ENCODE results near the gene CTSE. TPM values are rescaled to one million over a fixed set of nuclear protein-coding genes. Genes with fewer than 3 reads are reported as not detected.

Gene CTSE
- total RNA-seq, 2 donors from 2014 or later, result not detected

GRCh38 chr1:205970486-205970885, 53.2 kb downstream of the CTSE start:
- Histone ChIP-seq H3K9me3 (no peaks in the 10 kb centered on the region), H3K4me1 (replicated peaks) (no peaks in the 10 kb centered on the region), H3K36me3 (no peaks in the 10 kb centered on the region), H3K27ac (no peak overlapping the region), H3K4me3 (no peak overlapping the region), H3K27me3 (replicated peaks; ENCODE audit: insufficient read depth) (no peaks in the 10 kb centered on the region)
- WGBS, result 13% methylated on average over 1 of the region's 1 CpG
- intact Hi-C loops (cut with DNase I), result no loop called here
- TF ChIP-seq CTCF (IDR thresholded peaks at IDR 0.05), result no peak
- TF ChIP-seq POLR2A (IDR thresholded peaks at IDR 0.05), result no peak
- no peak for DNase-seq (ENCODE audit: low spot score)

GRCh38 chr1:205969229-205969628, 54.5 kb downstream of the CTSE start:
- H3K36me3 ChIP-seq, result no peaks in the 10 kb centered on the region
- no peaks in the 10 kb centered on the region for H3K4me1 ChIP-seq (replicated peaks)
- no peak for TF ChIP-seq POLR2AphosphoS5 (IDR thresholded peaks at IDR 0.05)
- TF ChIP-seq CTCF (IDR thresholded peaks at IDR 0.05), result no peak
- TF ChIP-seq POLR2A (IDR thresholded peaks at IDR 0.05), result no peak
- WGBS, result 85% methylated on average over 8 of the region's 8 CpGs
- H3K4me3 ChIP-seq, result no peak overlapping the region
- no peaks in the 10 kb centered on the region for H3K9me3 ChIP-seq
- H3K27me3 ChIP-seq (replicated peaks; ENCODE audit: insufficient read depth), result no peaks in the 10 kb centered on the region
- no peak for DNase-seq (ENCODE audit: low spot score)
- intact Hi-C loops (cut with DNase I), result no loop called here
- H3K27ac ChIP-seq, result no peak overlapping the region

- 77% methylated on average over 10 of the region's 10 CpGs for WGBS
- no peak overlapping the region for H3K4me3 ChIP-seq
- H3K4me1 ChIP-seq (replicated peaks), result no peaks in the 10 kb centered on the region
- intact Hi-C loops (cut with DNase I), result no loop called here
- H3K9me3 ChIP-seq, result no peaks in the 10 kb centered on the region
- H3K27me3 ChIP-seq (replicated peaks; ENCODE audit: insufficient read depth), result no peaks in the 10 kb centered on the region
- no peak for DNase-seq (ENCODE audit: low spot score)
- no peak overlapping the region for H3K27ac ChIP-seq
- TF ChIP-seq POLR2AphosphoS5 (IDR thresholded peaks at IDR 0.05) (no peak), CTCF (IDR thresholded peaks at IDR 0.05) (no peak), POLR2A (IDR thresholded peaks at IDR 0.05) (no peak)
- no peaks in the 10 kb centered on the region for H3K36me3 ChIP-seq
Observed at GRCh38 chr1:205967554-205968335, 56.0 kb downstream of the CTSE start.

GRCh38 chr1:205965036-205965884, 58.4 kb downstream of the CTSE start:
- H3K4me3 ChIP-seq, result no peak overlapping the region
- H3K4me1 ChIP-seq (replicated peaks), result no peaks in the 10 kb centered on the region
- 87% methylated on average over 13 of the region's 13 CpGs for WGBS

More at GRCh38 chr1:205965036-205965884, 58.4 kb downstream of the CTSE start:
- no peak overlapping the region for H3K27ac ChIP-seq
- no peaks in the 10 kb centered on the region for H3K9me3 ChIP-seq
- H3K36me3 ChIP-seq, result no peaks in the 10 kb centered on the region
- TF ChIP-seq CTCF (IDR thresholded peaks at IDR 0.05) (no peak), POLR2A (IDR thresholded peaks at IDR 0.05) (no peak), POLR2AphosphoS5 (IDR thresholded peaks at IDR 0.05) (no peak)
- no peak for DNase-seq (ENCODE audit: low spot score)
- intact Hi-C loops (cut with DNase I), result no loop called here
- no peaks in the 10 kb centered on the region for H3K27me3 ChIP-seq (replicated peaks; ENCODE audit: insufficient read depth)

Data from prostate gland (tissue), 2 donors.